ENCODE measurements around the gene ENPP3.
"Not testable (repeated sequence)": the region's sequence is repeated elsewhere in the genome, so short reads cannot be mapped to it uniquely, and the experiment has no call there.

Gene ENPP3

GRCh38 chr6:131688286-131688685 is 51.2 kb downstream of the ENPP3 start:
- no peak for DNase-seq

- DNase-seq = no peak
Measured at GRCh38 chr6:131692031-131692430, 54.9 kb downstream of the ENPP3 start.

GRCh38 chr6:131692589-131692988 is 55.5 kb downstream of the ENPP3 start:
- DNase-seq = no peak

GRCh38 chr6:131693384-131693783 is 56.3 kb downstream of the ENPP3 start:
- DNase-seq = no peak

GRCh38 chr6:131694832-131695426 is 57.8 kb downstream of the ENPP3 start:
- DNase-seq = no peak

- no peak for DNase-seq
Measured at GRCh38 chr6:131696956-131697355, 59.9 kb downstream of the ENPP3 start.

- DNase-seq = not testable (repeated sequence)
Measured at GRCh38 chr6:131700851-131701250, 63.7 kb downstream of the ENPP3 start.

- DNase-seq = not testable (repeated sequence)
Measured at GRCh38 chr6:131703905-131704304, 66.8 kb downstream of the ENPP3 start.

DNA sequence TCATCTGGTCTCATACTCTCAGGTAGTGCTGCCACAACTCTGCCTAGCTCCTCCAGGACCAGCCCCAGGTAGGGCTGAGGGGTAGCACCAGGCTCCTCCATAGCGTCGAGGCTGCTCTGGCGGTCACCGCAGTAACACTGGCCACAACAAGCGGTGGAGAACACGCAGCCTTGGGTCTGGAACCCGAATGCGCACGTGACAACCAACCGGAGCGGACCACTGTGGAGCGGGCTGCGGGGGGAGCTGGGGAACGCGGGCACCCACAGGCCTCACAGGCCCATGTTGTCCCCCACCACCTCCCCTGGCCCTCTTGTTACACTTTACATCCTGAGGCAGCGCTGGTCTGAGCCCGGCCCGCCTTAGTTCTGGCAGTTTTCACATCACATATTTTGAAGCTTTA is 73.8 kb downstream of the ENPP3 start, which contains the start of gene CTAGE9:
Gene CTAGE9, minus strand, starts transcription at position 101 of the 400 bp plus-strand sequence. Its CDS starts 0 bp downstream, at position 101.
- DNase-seq = not testable (repeated sequence)

GRCh38 chr6:131715567-131715966 is 78.5 kb downstream of the ENPP3 start:
- DNase-seq = not testable (repeated sequence)

DNA sequence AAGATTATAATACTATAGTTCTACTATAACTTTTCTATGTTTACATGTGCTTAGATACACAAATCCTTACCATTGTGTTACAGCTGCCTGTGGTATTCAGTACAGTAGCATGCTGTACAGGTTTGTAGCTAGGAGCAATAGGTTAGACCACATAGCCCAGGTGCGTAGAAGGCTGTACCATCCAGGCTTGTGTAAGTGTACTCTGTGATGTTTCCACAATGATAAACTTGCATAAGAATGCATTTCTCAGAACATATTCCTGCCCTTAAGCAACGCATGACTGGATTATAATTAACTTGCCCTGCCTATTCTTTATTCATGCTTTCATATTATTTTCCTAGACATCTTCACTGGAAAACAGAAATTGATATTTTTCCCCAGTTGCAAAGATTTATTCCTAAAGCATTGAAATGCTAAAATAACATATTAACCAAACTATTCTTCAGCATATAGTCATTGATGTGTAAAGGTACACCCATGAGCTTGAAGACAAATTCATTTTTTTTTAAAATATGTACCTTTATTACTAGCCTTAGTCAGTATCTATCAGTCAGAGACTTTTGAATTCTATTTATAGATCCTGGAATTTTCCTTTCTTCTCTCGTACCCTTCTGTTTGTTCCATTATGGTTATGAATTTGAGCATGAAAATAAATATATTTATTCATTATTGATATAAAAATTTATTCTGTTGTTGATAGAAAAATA is 80.9 kb downstream of the ENPP3 start:
- no peak for DNase-seq

DNA sequence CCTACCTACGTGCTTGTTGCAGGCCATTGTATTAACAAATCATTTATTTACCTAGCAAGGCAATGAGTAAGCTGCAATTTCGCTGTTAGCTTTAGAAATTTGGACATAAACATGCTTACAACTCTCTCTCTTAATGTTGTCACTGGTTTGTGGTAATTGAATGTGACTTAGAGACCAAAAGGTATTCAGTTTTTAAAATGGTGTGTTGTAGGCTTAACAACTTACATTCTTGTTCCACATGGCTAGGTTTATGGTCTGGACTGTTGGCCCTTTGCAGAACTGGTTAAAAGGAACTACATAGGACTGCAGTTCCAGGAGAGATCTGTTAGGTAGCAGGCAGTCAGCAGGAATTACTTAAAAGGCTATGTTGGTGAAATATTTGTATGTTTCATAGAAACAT is 84.1 kb downstream of the ENPP3 start:
- DNase-seq = no peak

GRCh38 chr6:131724114-131724513 is 87.0 kb downstream of the ENPP3 start:
- no peak for DNase-seq

DNA sequence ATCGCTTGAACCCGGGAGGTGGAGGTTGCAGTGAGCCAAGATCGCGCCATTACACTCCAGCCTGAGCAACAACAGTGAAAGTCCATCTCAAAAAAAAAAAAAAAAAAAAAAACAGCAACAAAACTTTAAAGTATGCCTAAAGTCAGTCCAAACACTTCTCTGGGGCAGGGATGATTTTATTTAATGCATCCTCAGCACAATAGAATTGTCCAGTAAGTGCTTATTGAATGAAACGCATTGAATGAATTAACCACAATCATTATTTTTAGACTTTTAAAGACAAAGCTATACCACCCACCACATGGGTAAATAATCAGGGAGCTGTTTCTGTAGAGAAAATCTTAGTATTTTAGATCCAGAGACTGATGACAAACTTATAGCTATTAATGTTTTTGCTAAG is 90.4 kb downstream of the ENPP3 start:
- DNase-seq = no peak

DNA sequence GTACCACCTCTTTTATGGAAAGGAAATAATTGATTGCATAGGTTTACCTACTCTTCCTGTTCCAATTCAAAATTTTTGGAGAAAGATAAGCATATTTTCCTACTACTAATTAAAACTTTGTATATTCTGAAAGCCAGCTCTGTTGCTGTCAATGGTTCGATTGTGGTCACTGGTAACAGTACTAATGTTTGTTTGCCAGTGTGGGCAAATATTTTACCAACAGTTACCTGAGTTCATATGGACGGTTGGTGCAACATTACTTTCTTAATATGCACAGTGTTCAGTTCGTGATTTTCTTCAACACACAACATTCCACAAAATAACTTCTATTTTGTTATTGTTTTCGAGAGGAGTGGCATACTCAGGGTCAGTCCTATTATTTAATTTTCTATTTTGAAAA is 90.8 kb downstream of the ENPP3 start:
- DNase-seq = no peak

DNA sequence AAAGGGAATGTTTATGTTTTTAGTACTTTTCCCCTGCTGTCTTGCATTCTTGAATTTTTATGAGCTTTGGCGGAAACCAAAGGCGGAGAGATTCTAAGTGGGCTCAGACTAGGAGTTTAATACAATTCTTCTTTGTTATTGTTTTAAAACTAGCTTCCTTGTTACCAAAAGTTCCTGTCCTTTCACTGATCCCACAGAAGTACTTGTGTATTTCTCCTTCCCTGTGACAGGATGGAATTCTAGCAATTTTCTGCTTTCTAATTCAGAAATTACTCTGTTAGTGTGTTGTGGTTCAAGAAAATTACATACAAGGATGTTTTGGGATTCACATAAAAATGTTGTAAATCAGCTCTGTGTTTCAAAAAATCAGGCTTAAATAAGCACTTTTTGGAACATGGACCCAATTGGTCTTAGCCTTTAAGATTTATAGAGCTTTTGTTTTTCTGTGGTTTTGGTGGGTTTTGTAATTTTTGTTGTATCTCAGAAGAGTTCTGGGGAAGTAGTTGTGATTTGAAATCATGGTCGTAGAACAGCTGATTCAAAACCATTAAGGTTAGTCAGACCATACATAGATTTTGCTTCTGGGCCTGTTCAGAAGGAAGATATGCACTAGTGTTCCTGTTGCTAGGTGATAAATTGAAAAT is 91.3 kb downstream of the ENPP3 start:
- no peak for DNase-seq

- no peak for DNase-seq
Measured at GRCh38 chr6:131729550-131729949, 92.4 kb downstream of the ENPP3 start.

DNA sequence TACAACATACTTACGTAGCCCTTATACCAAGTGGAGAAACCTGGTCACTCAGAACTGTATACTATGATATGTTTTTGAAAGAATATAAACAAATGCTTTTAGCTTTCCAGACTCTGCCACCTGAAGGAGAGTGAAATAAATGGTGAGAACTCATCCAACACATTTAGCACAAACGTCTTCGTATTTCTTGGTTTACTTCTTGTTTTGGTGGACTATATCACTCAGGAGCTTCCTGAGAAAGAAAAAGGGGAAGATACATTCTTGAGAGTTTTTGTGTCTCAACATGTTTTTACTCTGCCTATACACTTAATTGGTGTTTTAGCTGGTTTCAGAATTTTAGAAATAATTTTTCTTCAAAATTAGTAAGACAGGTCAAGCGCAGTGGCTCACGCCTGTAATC is 93.2 kb downstream of the ENPP3 start:
- DNase-seq = no peak

DNA sequence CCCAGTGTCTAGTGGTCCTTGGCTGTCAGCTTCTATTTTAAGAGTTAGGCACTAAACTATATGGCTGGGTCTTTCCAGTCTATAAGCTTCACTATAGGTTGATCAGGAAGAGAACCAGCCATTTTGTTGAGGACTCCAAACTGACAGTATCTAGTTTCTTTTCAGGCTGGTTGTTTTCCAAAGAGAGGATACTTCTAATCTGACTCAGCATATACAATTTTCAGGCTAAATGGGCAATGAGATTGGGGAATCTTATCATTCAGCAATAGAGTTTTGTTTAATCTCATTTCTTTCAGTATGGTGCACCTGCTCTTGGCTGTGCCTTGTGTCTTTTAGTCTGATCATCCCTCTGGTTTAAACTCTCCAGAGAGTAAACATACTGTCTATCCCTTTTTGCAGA is 94.1 kb downstream of the ENPP3 start:
- DNase-seq = no peak

DNA sequence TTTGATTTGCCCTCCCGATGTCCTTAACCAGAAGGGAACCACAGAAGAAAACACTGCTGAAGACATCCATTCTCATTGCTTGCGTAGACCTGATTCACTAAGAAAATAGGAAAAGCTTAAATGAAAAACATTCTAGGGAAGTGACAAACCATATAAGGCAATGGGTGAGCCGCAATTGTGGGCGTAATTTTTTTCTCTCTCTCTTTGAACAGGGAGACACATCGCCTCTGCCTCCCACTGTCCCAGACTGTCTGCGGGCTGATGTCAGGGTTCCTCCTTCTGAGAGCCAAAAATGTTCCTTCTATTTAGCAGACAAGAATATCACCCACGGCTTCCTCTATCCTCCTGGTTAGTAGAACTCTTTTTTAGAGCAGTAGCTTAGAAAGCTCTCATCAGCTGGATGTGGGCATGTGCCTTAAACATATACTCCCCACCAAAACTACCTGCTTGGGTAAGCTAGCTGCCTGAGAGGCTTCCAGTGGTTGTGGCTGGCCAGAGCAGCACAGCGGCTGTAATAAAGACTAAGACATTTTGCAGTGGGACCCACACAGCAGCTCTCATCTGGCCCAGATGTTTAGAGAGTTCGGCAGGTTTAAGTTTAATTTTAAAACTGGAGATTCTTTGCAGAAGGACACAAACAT is 96.4 kb downstream of the ENPP3 start:
- no peak for DNase-seq

DNA sequence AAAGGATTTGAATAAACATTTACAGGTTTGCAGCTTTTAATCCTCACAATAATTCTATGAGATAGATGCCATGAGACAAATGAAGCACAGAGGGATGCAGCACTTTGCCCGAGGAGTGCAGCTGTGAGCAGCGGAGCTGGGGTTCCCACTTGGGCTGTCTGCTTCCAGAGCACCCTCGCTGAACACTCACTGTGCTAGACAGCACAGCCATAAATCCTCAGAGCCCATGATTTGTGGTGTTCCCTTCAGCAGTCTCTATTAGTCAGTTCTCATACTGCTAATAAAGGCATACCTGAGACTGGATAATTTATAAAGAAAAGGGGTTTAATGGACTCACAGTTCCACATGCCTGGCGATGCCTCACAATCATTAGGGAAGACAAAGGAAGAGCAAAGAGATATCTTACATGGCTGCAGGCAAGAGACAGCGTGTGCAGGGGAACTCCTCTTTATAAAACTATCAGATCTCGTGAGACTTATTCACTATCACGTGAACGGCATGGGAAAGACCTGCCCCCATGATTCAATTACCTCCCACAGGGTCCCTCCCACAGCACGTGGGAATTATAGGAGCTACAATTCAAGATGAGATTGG is 99.0 kb downstream of the ENPP3 start:
- DNase-seq = no peak

- no peak for DNase-seq
Measured at GRCh38 chr6:131736811-131737210, 99.7 kb downstream of the ENPP3 start.

GRCh38 chr6:131739136-131739535 is 102.0 kb downstream of the ENPP3 start:
- no peak for DNase-seq
